H1 (cell line): ENCODE results near the gene AHRR. TPM values are rescaled to one million over a fixed set of nuclear protein-coding genes. Genes with fewer than 3 reads are reported as not detected.

Source experiments
- HDAC2 ChIP-seq, 2 experiments: fragments of 300-600 bp in 1 of 2; sonication (generic) in 1 of 2; IDR thresholded peaks; 2 replicates each; pipeline ENCODE4 v1.6.1; 2011 to 2012; ENCODE audit warnings: low read depth in 2 of 2, low read length in 2 of 2, mild to moderate bottlenecking in 2 of 2, moderate library complexity in 2 of 2, borderline replicate concordance in 1 of 2, inconsistent platforms in 1 of 2
- polyA plus RNA-seq, 7 experiments: library from polyadenylated mRNA; depleted of rRNA in 3 of 7; stranded (reverse) in 5 of 7; unstranded in 2 of 7; fragments of >200 nt in 5 of 7; fragments of 200-250 nt in 2 of 7; gene quantifications; 1 replicate in 5 of 7; 2 replicates in 1 of 7; 4 replicates in 1 of 7; pipeline versions ENCODE4 v1.2.1 to v1.2.3, GENCODE V29; 2011 to 2013; ENCODE audit warnings: missing spikeins in 2 of 7, mixed read lengths in 2 of 7
- total RNA-seq: library from RNA; stranded (reverse); fragmentation: NEBNext Ultra II Directional; extraction: Animal tissue kit (Norgen Biotek cat#: 25700); gene quantifications from 2 replicates; pipeline ENCODE4 v1.2.1, GENCODE V29; 2021

Gene AHRR
- total and polyA plus RNA-seq, 2 of the 8 experiments (the other 6 are each of a cell fraction or from before 2014, with no cell fraction given) = 0.41 to 0.80 TPM

DNA sequence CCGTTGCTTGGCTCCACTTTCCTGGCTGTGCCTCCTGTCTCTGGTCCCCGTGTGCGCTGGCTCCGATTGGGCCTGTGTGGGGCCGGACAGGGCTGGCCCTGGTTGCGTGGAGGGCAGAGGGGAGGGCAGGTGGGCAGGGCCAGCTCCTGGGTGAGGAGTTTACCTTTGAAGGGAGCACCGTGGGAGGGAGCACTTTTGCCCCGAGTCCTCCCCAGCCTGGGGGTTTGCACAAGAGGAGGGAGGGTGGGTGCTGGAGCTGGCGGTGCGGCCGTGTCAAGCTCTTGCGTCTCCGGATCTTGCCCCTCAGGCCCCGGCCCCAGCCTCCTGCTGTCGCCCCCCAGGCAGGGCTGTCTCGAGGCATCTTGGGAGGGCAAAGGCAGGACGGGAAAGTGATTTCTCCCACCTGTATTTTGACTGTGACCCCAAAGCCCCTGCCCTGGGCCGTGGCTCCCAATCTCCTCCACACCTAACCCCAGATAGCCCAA, 73.2 kb downstream of the AHRR start (continued):
- no peak for TF ChIP-seq HDAC2 (IDR thresholded peaks at IDR 0.05; ENCODE audit: borderline replicate concordance in 1 of 2, low read depth in 2 of 2, low read length in 2 of 2)
- TF ChIP-seq, all 59 proteins: peak for 0
